ENCODE results near the gene PCSK5.

GRCh38 chr9:76323490-76323889 lies 433.0 kb downstream of the PCSK5 start:
- TF ChIP-seq POLR2A (IDR thresholded peaks at IDR 0.05) (no peak), CTCF (IDR thresholded peaks at IDR 0.05) (no peak)
